ENCODE measurements around the gene CHRND. TPM values are rescaled to one million over a fixed set of nuclear protein-coding genes. Genes with fewer than 3 reads are reported as not detected.

The CHRND gene
- total and polyA plus RNA-seq, 11 donors: not detected

GRCh38 chr2:232550354-232551249 lies 24.6 kb downstream of the CHRND start, which contains the start of the genes EIF4E2 and TIGD1:
Gene EIF4E2, plus strand, starts transcription at chr2:232550689. Its CDS starts 36 bp downstream, at chr2:232550725.
Gene TIGD1, minus strand, starts transcription at chr2:232550557. Its CDS starts 675 bp downstream, at chr2:232549882.
- H3K9me3 ChIP-seq: peaks cover 0 to 16% (median 2%) of the 10 kb centered on the region in 12 donors
- ATAC-seq (peak; percentile 96 to 98 (median 98)), DNase-seq (peak; percentile 94 to 98 (median 96))
- intact Hi-C loops (cut with DNase I): loop anchor here in 1 of 10 donors (10.0 kb wide), 1 partner anchor 804 kb away; the partner anchor contains the start of gene DGKD
- TF ChIP-seq CTCF (IDR thresholded peaks at IDR 0.05) (peak in 11 of 12 donors; percentile 20 to 47 (median 33)), POLR2A (IDR thresholded peaks at IDR 0.05) (peak in 1 of 2 donors; percentile 82)
- H3K4me1 ChIP-seq: peaks cover 0 to 63% (median 20%) of the 10 kb centered on the region in 12 donors
- WGBS, 4 donors: 1% methylated on average over 23 to 81 of the region's 81 CpGs
- H3K4me3 ChIP-seq: peak within 1 kb of the TSS; percentile 71 to 99 (median 86)
- peak within 1 kb of the TSS; percentile 80 to 100 (median 97) for H3K27ac ChIP-seq
- peaks cover 0 to 17% (median 10%) of the 10 kb centered on the region in 9 donors for H3K36me3 ChIP-seq
- H3K27me3 ChIP-seq: no peaks in the 10 kb centered on the region

- no peak for DNase-seq
- TF ChIP-seq POLR2A (IDR thresholded peaks at IDR 0.05) (no peak), CTCF (IDR thresholded peaks at IDR 0.05) (no peak)
- no peak for ATAC-seq
- intact Hi-C loops (cut with DNase I): loop anchor here in 1 of 10 donors (10.0 kb wide), 1 partner anchor 804 kb away; the partner anchor contains the start of gene DGKD
- Histone ChIP-seq H3K9me3 (peaks cover 0 to 16% (median 2%) of the 10 kb centered on the region in 12 donors), H3K27ac (peak overlapping the region in 11 of 12 donors; percentile 89 to 100 (median 97)), H3K4me1 (peaks cover 0 to 62% (median 20%) of the 10 kb centered on the region in 12 donors), H3K27me3 (no peaks in the 10 kb centered on the region), H3K36me3 (peaks cover 0 to 24% (median 10%) of the 10 kb centered on the region in 9 donors), H3K4me3 (peak overlapping the region; percentile 71 to 99 (median 86))
- WGBS, 4 donors: 13 to 19% (median 15%) methylated on average over 7 of the region's 7 CpGs
These were observed 25.3 kb downstream of the CHRND start for GRCh38 chr2:232551250-232551638.

- H3K36me3 ChIP-seq: peaks cover 0 to 29% (median 16%) of the 10 kb centered on the region in 9 donors
- H3K27ac ChIP-seq: peak overlapping the region in 1 of 12 donors; percentile 97
- no peak for TF ChIP-seq POLR2A (IDR thresholded peaks at IDR 0.05)
- TF ChIP-seq CTCF (IDR thresholded peaks at IDR 0.05): no peak
- H3K4me3 ChIP-seq: peak overlapping the region in 10 of 12 donors; percentile 71 to 99 (median 86)
- ATAC-seq: no peak
- H3K9me3 ChIP-seq: peaks cover 0 to 16% (median 2%) of the 10 kb centered on the region in 12 donors
- H3K4me1 ChIP-seq: peaks cover 0 to 56% (median 20%) of the 10 kb centered on the region in 12 donors
- intact Hi-C loops (cut with DNase I): loop anchor here in 1 of 10 donors (10.0 kb wide), 1 partner anchor 803 kb away; the partner anchor contains the start of gene DGKD
- H3K27me3 ChIP-seq: no peaks in the 10 kb centered on the region
- WGBS, 4 donors: 92 to 98% (median 95%) methylated on average over 4 of the region's 4 CpGs
- no peak for DNase-seq
These were observed 25.8 kb downstream of the CHRND start for GRCh38 chr2:232551776-232552175.

All from heart left ventricle (tissue), 16 donors.